DOHH2 (cell line): ENCODE measurements around the gene GRIN2A.

Experiments
- EZH2phosphoT487 ChIP-seq: fragments of 200-600 bp; sonication (generic); IDR thresholded peaks from 2 replicates; pipeline ENCODE4 v1.6.1; 2017; ENCODE audit warnings: borderline replicate concordance, mild to moderate bottlenecking, antibody characterized with exemption, low read length, moderate library complexity, mixed read lengths
- TF ChIP-seq, protein P1 (sequence below): fragments of 200-600 bp; sonication (generic); IDR thresholded peaks from one replicate; pipeline ENCODE4 v1.5.1; 2014; ENCODE audit warnings: antibody characterized with exemption, mild to moderate bottlenecking, low read depth, low read length; ENCODE audit not compliant: poor library complexity, severe bottlenecking

DNA sequence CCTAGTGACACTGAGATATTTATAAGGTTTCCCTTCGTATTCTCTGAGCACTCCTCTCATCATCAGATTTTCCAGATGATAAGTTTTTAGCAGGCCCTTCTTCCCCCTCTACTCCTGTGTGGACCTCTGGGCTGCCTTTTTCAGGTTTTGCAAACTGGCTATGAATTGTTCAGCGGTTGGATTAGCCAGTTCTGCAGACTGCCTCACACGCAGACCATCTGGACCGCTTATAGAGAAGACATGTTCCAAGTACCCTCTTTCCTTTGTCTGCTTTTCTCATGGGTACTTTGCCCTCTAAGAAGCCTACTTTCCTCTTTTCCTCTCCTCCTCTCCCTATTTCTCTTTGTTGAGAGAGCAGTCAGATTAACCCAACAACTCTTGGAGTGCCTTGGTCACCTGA is 111.6 kb downstream of the GRIN2A start:
- TF ChIP-seq, protein P1, sequence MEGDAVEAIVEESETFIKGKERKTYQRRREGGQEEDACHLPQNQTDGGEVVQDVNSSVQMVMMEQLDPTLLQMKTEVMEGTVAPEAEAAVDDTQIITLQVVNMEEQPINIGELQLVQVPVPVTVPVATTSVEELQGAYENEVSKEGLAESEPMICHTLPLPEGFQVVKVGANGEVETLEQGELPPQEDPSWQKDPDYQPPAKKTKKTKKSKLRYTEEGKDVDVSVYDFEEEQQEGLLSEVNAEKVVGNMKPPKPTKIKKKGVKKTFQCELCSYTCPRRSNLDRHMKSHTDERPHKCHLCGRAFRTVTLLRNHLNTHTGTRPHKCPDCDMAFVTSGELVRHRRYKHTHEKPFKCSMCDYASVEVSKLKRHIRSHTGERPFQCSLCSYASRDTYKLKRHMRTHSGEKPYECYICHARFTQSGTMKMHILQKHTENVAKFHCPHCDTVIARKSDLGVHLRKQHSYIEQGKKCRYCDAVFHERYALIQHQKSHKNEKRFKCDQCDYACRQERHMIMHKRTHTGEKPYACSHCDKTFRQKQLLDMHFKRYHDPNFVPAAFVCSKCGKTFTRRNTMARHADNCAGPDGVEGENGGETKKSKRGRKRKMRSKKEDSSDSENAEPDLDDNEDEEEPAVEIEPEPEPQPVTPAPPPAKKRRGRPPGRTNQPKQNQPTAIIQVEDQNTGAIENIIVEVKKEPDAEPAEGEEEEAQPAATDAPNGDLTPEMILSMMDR = no peak
- TF ChIP-seq EZH2phosphoT487 = no peak
